Fibroblast of mammary gland (primary cell): Measurements from ENCODE around the gene CD300LF.

ENCODE experiments used
- DNase-seq: peaks from one replicate; pipeline ENCODE4 v3.0.0-alpha.2; 2010; ENCODE audit warnings: low read depth
- H3K4me3 ChIP-seq: 2 replicates; pipeline ENCODE4 v1.5.1; 2011; ENCODE audit warnings: low read depth, mild to moderate bottlenecking, low read length, moderate library complexity; ENCODE audit not compliant: control insufficient read depth
- CTCF ChIP-seq: conservative IDR thresholded peaks from 2 replicates; pipeline ENCODE4 v1.5.1; 2011; ENCODE audit warnings: low read depth, low read length, inconsistent platforms; ENCODE audit not compliant: control insufficient read depth, insufficient read depth

CD300LF gene

DNA sequence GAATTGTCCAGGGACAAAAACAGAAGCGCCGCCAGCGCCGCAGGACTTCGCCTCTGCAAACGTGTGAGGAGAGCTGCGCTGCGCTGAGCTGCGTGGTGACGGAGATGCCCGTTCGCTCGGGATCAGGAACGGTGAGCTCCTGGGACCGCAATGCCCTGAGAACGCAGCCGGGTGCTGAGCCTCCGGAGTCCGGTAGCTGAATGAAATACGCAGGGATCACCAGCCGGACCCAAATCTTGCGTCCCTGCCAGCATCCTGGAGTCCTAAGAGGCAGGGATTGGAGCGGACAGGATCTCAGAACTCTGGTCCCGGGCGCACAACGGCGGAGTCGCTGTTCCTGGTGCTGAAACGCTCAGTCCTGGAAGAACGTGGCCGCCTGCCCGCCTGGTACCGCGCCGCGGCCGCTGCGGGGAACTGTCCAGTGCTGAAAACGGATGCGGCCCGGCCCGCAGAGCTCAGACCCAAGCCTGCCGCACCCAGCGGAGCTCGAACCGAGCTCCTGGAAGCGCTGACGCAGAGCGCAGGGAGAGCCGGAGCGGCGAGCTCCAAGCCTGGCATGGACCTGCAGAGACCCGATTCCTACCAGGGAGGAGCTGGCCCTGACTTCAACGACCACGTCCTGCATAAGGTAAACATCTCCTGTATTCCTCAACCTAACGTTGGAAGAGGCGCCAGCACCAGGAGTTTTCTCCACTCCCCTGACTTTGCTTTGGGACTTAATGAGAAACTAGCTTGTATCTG is 41.5 kb downstream of the CD300LF start:
- peak; percentile 68 for DNase-seq
- H3K4me3 ChIP-seq: no peak overlapping the region
- TF ChIP-seq CTCF: no peak

DNA sequence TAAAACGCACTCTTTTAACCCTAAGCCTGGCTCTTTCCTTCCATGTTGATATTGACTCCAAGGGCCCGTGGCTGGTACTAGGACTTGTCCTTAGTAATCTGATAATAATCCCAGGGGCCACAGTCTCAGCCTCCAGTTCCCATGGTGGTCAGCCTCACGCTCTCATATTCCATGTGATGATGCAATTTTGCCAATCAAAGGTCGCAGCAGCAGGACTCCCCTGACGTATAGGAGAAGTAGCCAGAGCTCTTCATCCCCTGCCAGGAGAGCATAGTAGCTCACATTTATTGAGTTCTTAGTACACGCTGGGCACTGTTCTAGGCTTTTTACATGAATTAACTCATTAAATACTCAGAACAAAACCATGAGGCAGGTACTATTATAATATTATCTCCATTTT is 42.4 kb downstream of the CD300LF start:
- no peak overlapping the region for H3K4me3 ChIP-seq
- TF ChIP-seq CTCF: no peak
- no peak for DNase-seq

DNA sequence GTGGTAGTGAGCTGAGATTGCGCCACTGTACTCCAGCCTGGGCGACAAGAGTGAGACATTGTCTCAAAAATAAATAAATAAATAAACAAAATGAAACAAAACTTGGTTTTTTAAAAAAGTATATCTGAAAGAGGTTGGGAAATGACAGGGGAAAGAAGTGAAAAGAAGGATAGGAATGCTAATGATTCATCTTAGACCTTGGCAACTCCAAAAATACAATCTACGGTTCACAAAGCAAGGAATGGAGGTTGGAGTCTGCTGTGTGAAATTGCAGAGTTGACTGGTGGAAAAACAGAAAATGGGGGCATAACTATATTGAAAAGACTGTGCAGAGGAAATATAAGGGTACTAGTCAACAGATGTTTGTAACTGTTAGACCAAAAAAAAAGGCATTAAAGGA is 49.2 kb downstream of the CD300LF start:
- TF ChIP-seq CTCF: no peak
- H3K4me3 ChIP-seq: no peak overlapping the region
- no peak for DNase-seq

GRCh38 chr17:74659889-74660288 is 52.8 kb downstream of the CD300LF start:
- no peak overlapping the region for H3K4me3 ChIP-seq
- no peak for DNase-seq
- TF ChIP-seq CTCF: no peak

DNA sequence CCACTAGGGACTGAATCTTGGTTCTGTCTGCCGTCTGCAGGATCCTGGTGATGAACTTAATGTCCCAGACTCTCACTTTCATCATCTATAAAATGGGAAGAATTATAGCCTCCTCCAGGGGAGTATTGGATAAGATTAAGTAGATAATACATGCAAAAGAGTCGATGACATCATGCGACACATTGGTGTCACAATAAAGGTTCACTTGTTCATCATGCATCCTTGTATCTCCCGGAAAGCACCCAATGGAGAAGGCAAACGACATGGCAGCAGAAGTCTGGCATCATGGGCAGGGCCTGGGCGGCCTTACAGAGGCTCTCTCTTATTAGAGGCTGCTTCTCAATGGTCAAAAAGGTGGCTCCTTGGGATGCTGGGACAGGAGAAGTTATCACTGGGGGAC is 54.1 kb downstream of the CD300LF start:
- H3K4me3 ChIP-seq: no peak overlapping the region
- DNase-seq: no peak
- TF ChIP-seq CTCF: no peak

DNA sequence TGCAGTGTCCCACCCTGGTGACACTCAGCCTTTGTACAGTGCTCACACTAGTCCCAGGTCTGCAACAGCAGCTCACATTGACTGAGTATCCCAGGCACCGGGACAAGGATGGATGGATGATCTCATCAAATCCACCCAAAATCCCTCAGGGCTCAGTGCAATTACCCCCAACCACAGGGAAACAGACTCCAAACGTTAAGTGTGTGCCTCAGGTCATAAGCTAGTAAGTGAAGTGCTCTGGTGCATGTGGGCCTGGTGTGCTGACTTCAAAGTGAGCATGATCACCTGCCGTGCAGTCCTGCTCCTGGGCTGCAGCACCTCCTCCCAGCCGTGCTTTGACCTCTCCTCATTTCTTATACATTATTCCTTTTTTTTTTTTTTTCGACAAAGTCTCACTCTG is 58.0 kb downstream of the CD300LF start:
- no peak overlapping the region for H3K4me3 ChIP-seq
- DNase-seq: no peak
- TF ChIP-seq CTCF: no peak

- no peak for TF ChIP-seq CTCF
- DNase-seq: no peak
- H3K4me3 ChIP-seq: no peak overlapping the region
Measured at GRCh38 chr17:74652020-74652419, 60.7 kb downstream of the CD300LF start.
